ENCODE data around the gene AIRE.
"Not testable (repeated sequence)": the region's sequence is repeated elsewhere in the genome, so short reads cannot be mapped to it uniquely, and the experiment has no call there.

Gene AIRE

GRCh38 chr21:44338971-44339910, 53.6 kb downstream of the AIRE start, which contains the start of gene CFAP410:
TSS of gene CFAP410 (minus strand) at chr21:44339390. CDS start at chr21:44339194, 196 bp downstream.
- DNase-seq = peak; percentile 95

- not testable (repeated sequence) for DNase-seq
Measured at GRCh38 chr21:44341726-44342458, 56.2 kb downstream of the AIRE start.

- not testable (repeated sequence) for DNase-seq
Measured at GRCh38 chr21:44342981-44343380, 57.3 kb downstream of the AIRE start.

GRCh38 chr21:44344541-44345183, 59.0 kb downstream of the AIRE start:
- no peak for DNase-seq

- DNase-seq = no peak
Measured at GRCh38 chr21:44345495-44345894, 59.8 kb downstream of the AIRE start.

GRCh38 chr21:44347911-44348451, 62.3 kb downstream of the AIRE start:
- no peak for DNase-seq

Data from CD4-positive, alpha-beta T cell treated with Interleukin-17A for 1 hour (primary cell).